Activated T-helper 1 cell treated with anti-CD3 and anti-CD28 coated beads, Interleukin-2, amount 50 U/mL, for 16 hours (primary cell): ENCODE measurements around the gene GSAP.
"Not testable (repeated sequence)": the region's sequence is repeated elsewhere in the genome, so short reads cannot be mapped to it uniquely, and the experiment has no call there.

ENCODE experiments used
- DNase-seq, 2 donors: peaks; one replicate each; pipeline ENCODE4 v3.0.0-alpha.2; 2020; ENCODE audit warnings: low read depth in 1 of 2, low spot score in 1 of 2

GSAP gene

GRCh38 chr7:77415823-77416620, at the start of gene GSAP:
Gene GSAP, minus strand, starts transcription at chr7:77416349. Its CDS starts 28 bp downstream, at chr7:77416321.
- peak; percentile 10 to 27 for DNase-seq

GRCh38 chr7:77465256-77465655, 49.1 kb upstream of the GSAP start:
- DNase-seq = no peak

GRCh38 chr7:77464589-77464988, 48.4 kb upstream of the GSAP start:
- no peak for DNase-seq

- DNase-seq = not testable (repeated sequence)
Measured at GRCh38 chr7:77463632-77464031, 47.5 kb upstream of the GSAP start.

GRCh38 chr7:77461842-77462241, 45.7 kb upstream of the GSAP start:
- DNase-seq = no peak

GRCh38 chr7:77461246-77461645, 45.1 kb upstream of the GSAP start:
- DNase-seq = no peak

- no peak for DNase-seq
Measured at GRCh38 chr7:77460057-77460486, 43.9 kb upstream of the GSAP start.

GRCh38 chr7:77459311-77459726, 43.2 kb upstream of the GSAP start:
- no peak for DNase-seq

GRCh38 chr7:77458786-77459185, 42.6 kb upstream of the GSAP start:
- DNase-seq = no peak

- no peak for DNase-seq
Measured at GRCh38 chr7:77457779-77458178, 41.6 kb upstream of the GSAP start.

- no peak for DNase-seq
Measured at GRCh38 chr7:77456696-77457095, 40.5 kb upstream of the GSAP start.

- no peak for DNase-seq
Measured at GRCh38 chr7:77455321-77455720, 39.2 kb upstream of the GSAP start.

- no peak for DNase-seq
Measured at GRCh38 chr7:77454802-77455201, 38.7 kb upstream of the GSAP start.

GRCh38 chr7:77453531-77453930, 37.4 kb upstream of the GSAP start:
- no peak for DNase-seq

- not testable (repeated sequence) for DNase-seq
Measured at GRCh38 chr7:77451950-77452349, 35.8 kb upstream of the GSAP start.

GRCh38 chr7:77450613-77451012, 34.5 kb upstream of the GSAP start:
- DNase-seq = no peak

- no peak for DNase-seq
Measured at GRCh38 chr7:77450054-77450453, 33.9 kb upstream of the GSAP start.

- DNase-seq = no peak
Measured at GRCh38 chr7:77447616-77448015, 31.5 kb upstream of the GSAP start.

- DNase-seq = no peak
Measured at GRCh38 chr7:77444123-77444522, 28.0 kb upstream of the GSAP start.

GRCh38 chr7:77443042-77443441, 26.9 kb upstream of the GSAP start:
- DNase-seq = no peak

- DNase-seq = no peak
Measured at GRCh38 chr7:77442636-77443035, 26.5 kb upstream of the GSAP start.

- DNase-seq = no peak
Measured at GRCh38 chr7:77441046-77441445, 24.9 kb upstream of the GSAP start.

GRCh38 chr7:77439572-77439971, 23.4 kb upstream of the GSAP start:
- DNase-seq = no peak
